Measurements from ENCODE around the gene PLCG2.
"Not testable (repeated sequence)": the region's sequence is repeated elsewhere in the genome, so short reads cannot be mapped to it uniquely, and the experiment has no call there.

Gene PLCG2

GRCh38 chr16:81778861-81779535 lies at the start of gene PLCG2:
TSS of gene PLCG2 (plus strand) at chr16:81779291. CDS start at chr16:81785990, 6,699 bp downstream.
- in situ Hi-C loops (cut with MboI; ENCODE audit: low sequenced_read_pairs), result no loop called here

GRCh38 chr16:81729451-81729850 lies 49.6 kb upstream of the PLCG2 start:
- in situ Hi-C loops (cut with MboI; ENCODE audit: low sequenced_read_pairs), result no loop called here

- in situ Hi-C loops (cut with MboI; ENCODE audit: low sequenced_read_pairs), result no loop called here
Measured at GRCh38 chr16:81730090-81731051, 48.7 kb upstream of the PLCG2 start.

GRCh38 chr16:81731649-81732048 lies 47.4 kb upstream of the PLCG2 start:
- in situ Hi-C loops (cut with MboI; ENCODE audit: low sequenced_read_pairs), result no loop called here

- in situ Hi-C loops (cut with MboI; ENCODE audit: low sequenced_read_pairs), result no loop called here
Measured at GRCh38 chr16:81732699-81733098, 46.4 kb upstream of the PLCG2 start.

GRCh38 chr16:81733295-81733694 lies 45.8 kb upstream of the PLCG2 start:
- in situ Hi-C loops (cut with MboI; ENCODE audit: low sequenced_read_pairs), result no loop called here

- in situ Hi-C loops (cut with MboI; ENCODE audit: low sequenced_read_pairs), result no loop called here
Measured at GRCh38 chr16:81734632-81735434, 44.3 kb upstream of the PLCG2 start.

- in situ Hi-C loops (cut with MboI; ENCODE audit: low sequenced_read_pairs), result no loop called here
Measured at GRCh38 chr16:81737885-81738536, 41.1 kb upstream of the PLCG2 start.

- in situ Hi-C loops (cut with MboI; ENCODE audit: low sequenced_read_pairs), result no loop called here
Measured at GRCh38 chr16:81738783-81739496, 40.2 kb upstream of the PLCG2 start.

- in situ Hi-C loops (cut with MboI; ENCODE audit: low sequenced_read_pairs), result no loop called here
Measured at GRCh38 chr16:81739503-81739902, 39.6 kb upstream of the PLCG2 start.

- in situ Hi-C loops (cut with MboI; ENCODE audit: low sequenced_read_pairs), result no loop called here
Measured at GRCh38 chr16:81740169-81740568, 38.9 kb upstream of the PLCG2 start.

- in situ Hi-C loops (cut with MboI; ENCODE audit: low sequenced_read_pairs), result not testable (repeated sequence)
Measured at GRCh38 chr16:81741430-81741770, 37.7 kb upstream of the PLCG2 start.

- in situ Hi-C loops (cut with MboI; ENCODE audit: low sequenced_read_pairs), result no loop called here
Measured at GRCh38 chr16:81744385-81744784, 34.7 kb upstream of the PLCG2 start.

GRCh38 chr16:81744911-81745310 lies 34.2 kb upstream of the PLCG2 start:
- in situ Hi-C loops (cut with MboI; ENCODE audit: low sequenced_read_pairs), result no loop called here

GRCh38 chr16:81745704-81746558 lies 33.2 kb upstream of the PLCG2 start:
- in situ Hi-C loops (cut with MboI; ENCODE audit: low sequenced_read_pairs), result no loop called here

GRCh38 chr16:81746566-81746965 lies 32.5 kb upstream of the PLCG2 start:
- in situ Hi-C loops (cut with MboI; ENCODE audit: low sequenced_read_pairs), result no loop called here

- in situ Hi-C loops (cut with MboI; ENCODE audit: low sequenced_read_pairs), result no loop called here
Measured at GRCh38 chr16:81748476-81749198, 30.5 kb upstream of the PLCG2 start.

GRCh38 chr16:81752225-81752875 lies 26.7 kb upstream of the PLCG2 start:
- in situ Hi-C loops (cut with MboI; ENCODE audit: low sequenced_read_pairs), result no loop called here

All from hTERT RPE-1 (cell line).